HepG2 (cell line): ENCODE results near the gene OR2S2. TPM values are rescaled to one million over a fixed set of nuclear protein-coding genes. Genes with fewer than 3 reads are reported as not detected.

ENCODE experiments used
- ATAC-seq: fragments of 200-7000 bp; cut with Tn5 transposase; 3 replicates; pipeline ENCODE4 v1.9.1; 2020; ENCODE audit warnings: mild to moderate bottlenecking, moderate library complexity
- BruUV-seq: library from RNA; stranded (reverse); fragments of 400-500 nt; replicated peaks from 2 replicates; lab custom pipeline; 2021; lab: Mats Ljungman, UMichigan
- CTCF ChIA-PET: fragments of 300-600 bp; formaldehyde crosslinking; extraction: SDS; loops from one replicate; lab custom pipeline; 2021; ENCODE audit warnings: low total read pairs, inconsistent platforms, low intra/inter-chr PET ratio; lab: Yijun Ruan, JAX
- POLR2A ChIA-PET: fragments of 350-600 bp; sonication (Branson Sonifier 250); formaldehyde crosslinking; loops from one replicate; lab custom pipeline; 2020; ENCODE audit warnings: antibody characterized with exemption, inconsistent platforms; lab: Yijun Ruan, JAX
- DNase-seq: peaks from one replicate; pipeline ENCODE4 v3.0.0-alpha.2; 2015; ENCODE audit warnings: low spot score
- FAIRE-seq: peaks from 3 replicates; lab custom pipeline; 2011; peaks lifted over from hg19 to GRCh38; lab: Jason Lieb, UNC
- H2AFZ ChIP-seq: one replicate; pipeline ENCODE4 v1.6.1; 2011; ENCODE audit warnings: low read length, inconsistent platforms
- H3K27ac ChIP-seq: fragments of 300-600 bp; 3 replicates; pipeline ENCODE4 v1.8.0; 2011; ENCODE audit warnings: mixed run types, mild to moderate bottlenecking, mixed read lengths, low read length, inconsistent platforms; ENCODE audit not compliant: insufficient read depth; ENCODE audit errors: extremely low read length
- H3K27me3 ChIP-seq, 2 experiments: fragments of 200-600 bp in 1 of 2; 2 replicates in 1 of 2; 3 replicates in 1 of 2; pipeline versions ENCODE4 v1.6.0 to v1.8.0; 2011; ENCODE audit warnings: low read length in 2 of 2, mild to moderate bottlenecking in 2 of 2, moderate library complexity in 2 of 2, inconsistent platforms in 1 of 2; ENCODE audit not compliant: insufficient read depth in 2 of 2, control insufficient read depth in 1 of 2
- H3K36me3 ChIP-seq, 2 experiments: fragments of 200-600 bp in 1 of 2; replicated peaks in 1 of 2; 2 replicates in 1 of 2; 3 replicates in 1 of 2; pipeline versions ENCODE4 v1.5.1 to v1.8.0; 2011; ENCODE audit warnings: low read length in 2 of 2, inconsistent platforms in 1 of 2; ENCODE audit not compliant: insufficient read depth in 2 of 2, control insufficient read depth in 1 of 2
- H3K4me1 ChIP-seq: 2 replicates; pipeline ENCODE4 v1.5.1; 2012; ENCODE audit warnings: low read length, inconsistent platforms; ENCODE audit not compliant: insufficient read depth
- H3K4me2 ChIP-seq: 2 replicates; pipeline ENCODE4 v1.6.0; 2011; ENCODE audit warnings: low read depth, low read length, inconsistent platforms
- H3K4me3 ChIP-seq, 3 experiments: fragments of 200-600 bp in 1 of 3; sonication (generic), shearing (Covaris generic) in 1 of 3; replicated peaks in 1 of 3; 2 replicates each; pipeline ENCODE4 v1.5.1; 2011 to 2016; ENCODE audit warnings: low read length in 3 of 3, inconsistent platforms in 2 of 3, low read depth in 2 of 3, mild to moderate bottlenecking in 2 of 3, control low read depth in 1 of 3, mixed read lengths in 1 of 3; ENCODE audit not compliant: insufficient read depth in 1 of 3
- H3K79me2 ChIP-seq: one replicate; pipeline ENCODE4 v1.6.1; 2011; ENCODE audit warnings: low read length, inconsistent platforms; ENCODE audit not compliant: insufficient read depth
- H3K9ac ChIP-seq: 2 replicates; pipeline ENCODE4 v1.6.0; 2011; ENCODE audit warnings: mild to moderate bottlenecking, low read depth, low read length, inconsistent platforms; ENCODE audit not compliant: insufficient read depth
- H3K9me3 ChIP-seq: 2 replicates; pipeline ENCODE4 v1.5.1; 2012; ENCODE audit warnings: mild to moderate bottlenecking, low read length
- H4K20me1 ChIP-seq: 2 replicates; pipeline ENCODE4 v1.6.0; 2011; ENCODE audit warnings: inconsistent platforms, mild to moderate bottlenecking, low read length, moderate library complexity; ENCODE audit not compliant: insufficient read depth
- NFE2L2 ChIP-seq: fragments of 150-350 bp; IDR thresholded peaks from 2 replicates; pipeline ENCODE4 v1.6.1; 2014; ENCODE audit warnings: low read length
- NKX3-1 ChIP-seq: sonication (generic); formaldehyde crosslinking; IDR thresholded peaks from 2 replicates; pipeline ENCODE4 v1.5.0; 2020; ENCODE audit warnings: missing genetic modification reagents
- PAX8 ChIP-seq: sonication (generic); formaldehyde crosslinking; IDR thresholded peaks from 2 replicates; pipeline ENCODE4 v1.8.0; 2022; ENCODE audit warnings: mild to moderate bottlenecking, missing genetic modification reagents, borderline replicate concordance
- RFXAP ChIP-seq: sonication (generic); formaldehyde crosslinking; IDR thresholded peaks from 2 replicates; pipeline ENCODE4 v1.4.0; 2020; ENCODE audit warnings: missing genetic modification reagents, borderline replicate concordance
- SIN3B ChIP-seq: fragments of 150-350 bp; IDR thresholded peaks from 2 replicates; pipeline ENCODE4 v1.6.1; 2014; ENCODE audit warnings: low read length
- SMAD3 ChIP-seq: sonication (generic); formaldehyde crosslinking; IDR thresholded peaks from 2 replicates; pipeline ENCODE4 v1.4.0; 2020; ENCODE audit warnings: missing genetic modification reagents
- ZBTB38 ChIP-seq: sonication (generic); formaldehyde crosslinking; IDR thresholded peaks from 2 replicates; pipeline ENCODE4 v1.5.1; 2020; ENCODE audit warnings: mild to moderate bottlenecking, missing genetic modification reagents
- ZNF331 ChIP-seq: sonication (generic); formaldehyde crosslinking; IDR thresholded peaks from 2 replicates; pipeline ENCODE4 v1.4.0; 2020; ENCODE audit warnings: missing genetic modification reagents
- ZNF672 ChIP-seq: sonication (generic); formaldehyde crosslinking; IDR thresholded peaks from 2 replicates; pipeline ENCODE4 v1.8.1; 2022; ENCODE audit warnings: missing genetic modification reagents
- ZNF883 ChIP-seq: sonication (generic); formaldehyde crosslinking; IDR thresholded peaks from 2 replicates; pipeline ENCODE4 v1.5.1; 2020; ENCODE audit warnings: mild to moderate bottlenecking, missing genetic modification reagents; ENCODE audit errors: not compliant biosample characterization
- WGBS: methylation state at CpG from one replicate; pipeline ENCODE4 v1.1.6; 2017; ENCODE audit warnings: low lambda C conversion rate; 5-methylcytosine and 5-hydroxymethylcytosine counted together
- in situ Hi-C: cut with HindIII; loops from 2 replicates; pipeline ENCODE4 v1.10.0; 2017; ENCODE audit warnings: low pct_unique_long_range_greater_than_20kb; ENCODE audit not compliant: extremely low pct_ligation_motif_present
- intact Hi-C: fragments of 100-400 bp; cut with micrococcal nuclease; formaldehyde crosslinking; loops from one replicate; pipeline ENCODE4 v1.10.0; 2022; ENCODE audit not compliant: unreplicated experiment
- polyA plus RNA-seq, 8 experiments: library from polyadenylated mRNA; depleted of rRNA in 3 of 8; stranded (reverse) in 7 of 8; unstranded in 1 of 8; fragments of >200 nt; fragmentation: Illumina TruSeq in 4 of 8; extraction: Trizol in 4 of 8; gene quantifications; 2 replicates each; pipeline versions ENCODE4 v1.2.1 to v1.2.3, GENCODE V29; 2011 to 2016; ENCODE audit warnings: low read depth in 4 of 8, missing spikeins in 1 of 8, mixed read lengths in 1 of 8; ENCODE audit not compliant: insufficient read depth in 1 of 8
- total RNA-seq, 5 experiments: library from RNA; depleted of rRNA; stranded (reverse); fragments of >200 nt; fragmentation: Illumina TruSeq; extraction: Trizol; gene quantifications; 2 replicates each; pipeline ENCODE4 v1.2.3, GENCODE V29; 2016; ENCODE audit warnings: low read depth in 1 of 5
- TF ChIP-seq, protein P1 (sequence below): IDR thresholded peaks from 2 replicates; pipeline ENCODE4 v1.6.1; 2016; ENCODE audit warnings: missing genetic modification reagents, missing compliant biosample characterization
- TF ChIP-seq, protein P2 (sequence below): sonication (generic); formaldehyde crosslinking; IDR thresholded peaks from 2 replicates; pipeline ENCODE4 v1.4.0; 2020; ENCODE audit warnings: mild to moderate bottlenecking, missing genetic modification reagents
- TF ChIP-seq, protein P3 (sequence below): sonication (generic); formaldehyde crosslinking; IDR thresholded peaks from 2 replicates; pipeline ENCODE4 v1.8.1; 2022; ENCODE audit warnings: mild to moderate bottlenecking, missing genetic modification reagents
- TF ChIP-seq, protein P4 (sequence below): sonication (generic); formaldehyde crosslinking; IDR thresholded peaks from 2 replicates; pipeline ENCODE4 v1.4.0; 2020; ENCODE audit warnings: missing genetic modification reagents, low read depth, mild to moderate bottlenecking, borderline replicate concordance
- TF ChIP-seq, protein P5 (sequence below): IDR thresholded peaks from 2 replicates; pipeline ENCODE4 v1.6.1; 2016; ENCODE audit warnings: missing compliant biosample characterization, missing genetic modification reagents, borderline replicate concordance
- TF ChIP-seq, protein P6 (sequence below): IDR thresholded peaks from 2 replicates; pipeline ENCODE4 v1.6.1; 2012; ENCODE audit warnings: inconsistent platforms

OR2S2 gene
- total and polyA plus RNA-seq, 2 of the 13 experiments (the other 11 are each of a cell fraction or from before 2014, with no cell fraction given) = not detected

DNA sequence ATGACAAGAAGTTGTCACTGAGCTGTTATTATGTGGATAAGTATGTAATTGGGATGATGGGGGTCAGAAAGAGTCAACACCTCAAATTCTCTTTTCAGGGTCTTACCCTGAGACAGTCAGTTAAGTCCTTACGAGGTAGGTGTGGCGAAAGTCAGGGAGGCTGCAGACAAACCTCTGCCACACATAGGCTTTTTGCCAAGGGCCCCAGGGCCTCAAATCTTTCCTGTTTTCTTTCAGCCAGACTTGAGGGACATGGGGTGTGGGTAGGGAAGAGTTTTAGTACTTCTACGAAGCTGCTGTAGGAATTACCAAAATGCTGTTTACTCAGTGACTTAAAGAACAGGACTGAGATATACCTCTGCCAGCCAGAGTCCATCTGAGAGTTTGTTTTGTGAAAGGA, 13.8 kb downstream of the OR2S2 start:
- FAIRE-seq (no peak), DNase-seq (no peak), ATAC-seq (no peak)
- H2AFZ ChIP-seq = no peak overlapping the region
- peaks cover 5% of the 10 kb centered on the region; the same call in 1 of the 2 replicates for H3K9me3 ChIP-seq
- no peaks in the 10 kb centered on the region for H3K79me2 ChIP-seq
- TF ChIP-seq ZBTB38 (no peak), NFE2L2 (no peak), SMAD3 (CRISPR knock-in tag) (no peak), ZNF672 (CRISPR knock-in tag) (no peak), ZNF331 (CRISPR knock-in tag) (no peak), NKX3-1 (CRISPR knock-in tag) (no peak), PAX8 (CRISPR knock-in tag) (no peak), RFXAP (CRISPR knock-in tag) (no peak), ZNF883 (CRISPR knock-in tag) (no peak), SIN3B (no peak)
- TF ChIP-seq, protein P1, sequence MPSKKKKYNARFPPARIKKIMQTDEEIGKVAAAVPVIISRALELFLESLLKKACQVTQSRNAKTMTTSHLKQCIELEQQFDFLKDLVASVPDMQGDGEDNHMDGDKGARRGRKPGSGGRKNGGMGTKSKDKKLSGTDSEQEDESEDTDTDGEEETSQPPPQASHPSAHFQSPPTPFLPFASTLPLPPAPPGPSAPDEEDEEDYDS (CRISPR knock-in tag) = no peak
- TF ChIP-seq, protein P2, sequence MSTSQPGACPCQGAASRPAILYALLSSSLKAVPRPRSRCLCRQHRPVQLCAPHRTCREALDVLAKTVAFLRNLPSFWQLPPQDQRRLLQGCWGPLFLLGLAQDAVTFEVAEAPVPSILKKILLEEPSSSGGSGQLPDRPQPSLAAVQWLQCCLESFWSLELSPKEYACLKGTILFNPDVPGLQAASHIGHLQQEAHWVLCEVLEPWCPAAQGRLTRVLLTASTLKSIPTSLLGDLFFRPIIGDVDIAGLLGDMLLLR (CRISPR knock-in tag) = no peak
- TF ChIP-seq, protein P3, sequence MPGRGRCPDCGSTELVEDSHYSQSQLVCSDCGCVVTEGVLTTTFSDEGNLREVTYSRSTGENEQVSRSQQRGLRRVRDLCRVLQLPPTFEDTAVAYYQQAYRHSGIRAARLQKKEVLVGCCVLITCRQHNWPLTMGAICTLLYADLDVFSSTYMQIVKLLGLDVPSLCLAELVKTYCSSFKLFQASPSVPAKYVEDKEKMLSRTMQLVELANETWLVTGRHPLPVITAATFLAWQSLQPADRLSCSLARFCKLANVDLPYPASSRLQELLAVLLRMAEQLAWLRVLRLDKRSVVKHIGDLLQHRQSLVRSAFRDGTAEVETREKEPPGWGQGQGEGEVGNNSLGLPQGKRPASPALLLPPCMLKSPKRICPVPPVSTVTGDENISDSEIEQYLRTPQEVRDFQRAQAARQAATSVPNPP (CRISPR knock-in tag) = no peak
- TF ChIP-seq, protein P4, sequence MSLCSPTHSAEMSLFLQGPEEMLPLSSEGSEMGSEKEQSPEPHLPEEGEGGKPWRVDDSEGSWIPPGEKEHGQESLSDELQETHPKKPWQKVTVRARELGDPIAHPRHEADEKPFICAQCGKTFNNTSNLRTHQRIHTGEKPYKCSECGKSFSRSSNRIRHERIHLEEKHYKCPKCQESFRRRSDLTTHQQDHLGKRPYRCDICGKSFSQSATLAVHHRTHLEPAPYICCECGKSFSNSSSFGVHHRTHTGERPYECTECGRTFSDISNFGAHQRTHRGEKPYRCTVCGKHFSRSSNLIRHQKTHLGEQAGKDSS (CRISPR knock-in tag) = no peak
- TF ChIP-seq, protein P5, sequence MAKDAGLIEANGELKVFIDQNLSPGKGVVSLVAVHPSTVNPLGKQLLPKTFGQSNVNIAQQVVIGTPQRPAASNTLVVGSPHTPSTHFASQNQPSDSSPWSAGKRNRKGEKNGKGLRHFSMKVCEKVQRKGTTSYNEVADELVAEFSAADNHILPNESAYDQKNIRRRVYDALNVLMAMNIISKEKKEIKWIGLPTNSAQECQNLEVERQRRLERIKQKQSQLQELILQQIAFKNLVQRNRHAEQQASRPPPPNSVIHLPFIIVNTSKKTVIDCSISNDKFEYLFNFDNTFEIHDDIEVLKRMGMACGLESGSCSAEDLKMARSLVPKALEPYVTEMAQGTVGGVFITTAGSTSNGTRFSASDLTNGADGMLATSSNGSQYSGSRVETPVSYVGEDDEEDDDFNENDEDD = no peak
- TF ChIP-seq, protein P6, sequence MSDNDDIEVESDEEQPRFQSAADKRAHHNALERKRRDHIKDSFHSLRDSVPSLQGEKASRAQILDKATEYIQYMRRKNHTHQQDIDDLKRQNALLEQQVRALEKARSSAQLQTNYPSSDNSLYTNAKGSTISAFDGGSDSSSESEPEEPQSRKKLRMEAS = no peak
- H3K4me3 ChIP-seq = no peak overlapping the region
- ChIA-PET POLR2A (no interaction called here), CTCF (no interaction called here)
- no TSS peak for BruUV-seq
- intact Hi-C loops = no loop called here
- H3K9ac ChIP-seq = no peak overlapping the region
- peaks cover 9% of the 10 kb centered on the region for H3K4me1 ChIP-seq
- H3K4me2 ChIP-seq = no peak overlapping the region
- in situ Hi-C loops = no loop called here
- 59% methylated on average over 3 of the region's 3 CpGs for WGBS
- no peaks in the 10 kb centered on the region for H3K36me3 ChIP-seq
- no peaks in the 10 kb centered on the region for H4K20me1 ChIP-seq
- H3K27me3 ChIP-seq = peaks cover 0 to under 1% of the 10 kb centered on the region in 2 experiments; a peak in 1 of 5 replicates
- no peak overlapping the region for H3K27ac ChIP-seq
